ENCODE measurements around the gene GOT1.
A peak's percentile ranks its signal among the peaks of the same experiment; 100 is the strongest.

GOT1 gene

GRCh38 chr10:99430451-99431189 lies at the start of gene GOT1:
Gene GOT1, minus strand, starts transcription at chr10:99430624. Its CDS starts 59 bp downstream, at chr10:99430565.
- DNase-seq, result peak; percentile 89 to 96

DNA sequence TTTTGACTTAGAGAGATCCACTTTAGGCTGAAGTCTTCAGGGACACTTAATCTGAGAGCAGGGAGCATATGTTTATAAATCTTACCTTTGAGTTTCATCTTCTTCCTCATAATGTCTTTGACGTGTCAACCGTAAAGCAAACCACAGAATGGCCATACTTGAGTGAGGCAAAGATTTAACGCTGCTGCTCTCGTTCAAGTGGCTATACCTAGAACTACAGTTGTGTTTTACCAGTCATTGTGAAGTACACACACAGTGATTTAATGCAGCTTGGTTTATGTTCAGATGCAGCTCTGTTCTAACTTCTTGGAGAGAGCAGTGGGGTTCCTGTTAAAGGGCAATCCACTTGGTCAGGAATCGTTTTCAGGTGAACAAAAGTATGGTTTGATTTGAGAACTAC lies 39.9 kb upstream of the GOT1 start:
- DNase-seq, result no peak

DNA sequence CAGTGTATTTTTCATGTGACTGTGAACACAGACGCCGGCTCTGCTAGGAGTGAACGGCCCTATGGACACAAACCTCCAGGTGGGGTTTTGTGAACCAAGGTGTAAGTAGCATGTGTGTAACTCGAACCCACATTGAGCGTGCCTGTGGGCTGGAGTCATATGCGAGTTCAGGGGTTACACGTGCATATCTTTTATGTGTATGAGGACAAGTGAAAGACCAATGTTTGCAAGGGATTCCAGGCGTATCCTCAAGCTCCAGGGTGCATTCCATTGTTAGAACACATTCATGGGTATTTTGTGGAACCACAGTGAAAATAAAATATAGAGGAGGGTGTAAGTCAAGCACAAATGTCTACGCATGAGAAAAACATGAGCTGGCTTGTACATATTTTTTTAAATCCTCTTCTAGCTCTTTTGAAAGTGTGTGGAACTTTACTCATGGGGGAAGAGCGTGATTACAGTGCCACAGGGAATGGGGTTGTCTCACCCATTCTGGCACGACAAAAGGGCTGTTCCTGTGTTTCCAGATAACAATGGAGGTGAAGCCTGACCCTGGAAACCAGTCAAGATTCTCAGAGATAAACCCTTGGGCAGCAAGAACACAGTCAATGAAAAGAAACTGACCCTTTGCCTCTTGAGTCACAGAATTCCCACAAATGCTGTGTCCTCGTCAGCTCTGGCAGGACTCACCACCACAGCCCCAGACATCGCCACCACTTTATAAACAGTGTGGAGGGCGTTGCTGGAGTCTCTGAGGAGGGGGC lies 37.0 kb upstream of the GOT1 start:
- no peak for DNase-seq

- no peak for DNase-seq
Measured at GRCh38 chr10:99466632-99467223, 36.3 kb upstream of the GOT1 start.

DNA sequence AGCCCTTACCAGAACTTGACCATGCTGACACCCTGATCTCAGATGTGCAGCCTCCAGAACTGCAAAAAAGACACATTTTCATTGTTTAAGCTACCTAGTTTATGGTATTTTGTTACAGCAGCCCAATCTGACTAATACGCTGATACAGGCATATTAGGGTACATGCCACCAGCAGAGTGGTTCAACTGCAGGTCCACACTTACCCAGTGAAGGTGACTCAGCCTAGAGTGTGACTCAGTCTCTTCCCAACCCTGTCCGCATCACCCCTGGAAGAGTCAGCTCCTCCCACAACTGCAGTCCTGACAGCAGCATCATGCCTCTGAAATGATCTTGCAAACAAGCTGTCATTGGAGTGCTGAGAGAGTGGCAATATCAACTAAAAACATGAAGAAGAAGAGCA lies 30.8 kb upstream of the GOT1 start:
- DNase-seq, result no peak

- no peak for DNase-seq
Measured at GRCh38 chr10:99460070-99460469, 29.6 kb upstream of the GOT1 start.

GRCh38 chr10:99459217-99459616 lies 28.8 kb upstream of the GOT1 start:
- no peak for DNase-seq

DNA sequence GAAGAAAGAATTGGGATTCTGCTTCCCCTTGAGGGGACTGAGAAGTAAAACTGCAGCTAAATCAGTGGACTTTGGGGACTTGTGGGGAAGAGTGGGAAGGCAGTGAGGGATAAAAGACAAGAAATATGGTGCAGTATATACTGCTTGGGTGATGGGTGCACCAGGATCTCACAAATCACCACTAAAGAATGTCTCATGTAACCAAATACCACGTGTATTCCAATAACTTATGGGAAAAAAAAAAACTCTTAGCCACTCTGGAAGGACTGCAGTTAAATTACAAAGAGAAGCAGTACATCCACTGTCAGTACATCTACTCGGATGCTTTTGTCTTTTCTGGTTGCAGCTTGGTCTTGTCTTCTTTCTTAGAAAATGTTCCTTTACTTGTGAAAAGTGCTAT lies 27.4 kb upstream of the GOT1 start:
- no peak for DNase-seq

- no peak for DNase-seq
Measured at GRCh38 chr10:99456931-99457288, 26.5 kb upstream of the GOT1 start.

DNA sequence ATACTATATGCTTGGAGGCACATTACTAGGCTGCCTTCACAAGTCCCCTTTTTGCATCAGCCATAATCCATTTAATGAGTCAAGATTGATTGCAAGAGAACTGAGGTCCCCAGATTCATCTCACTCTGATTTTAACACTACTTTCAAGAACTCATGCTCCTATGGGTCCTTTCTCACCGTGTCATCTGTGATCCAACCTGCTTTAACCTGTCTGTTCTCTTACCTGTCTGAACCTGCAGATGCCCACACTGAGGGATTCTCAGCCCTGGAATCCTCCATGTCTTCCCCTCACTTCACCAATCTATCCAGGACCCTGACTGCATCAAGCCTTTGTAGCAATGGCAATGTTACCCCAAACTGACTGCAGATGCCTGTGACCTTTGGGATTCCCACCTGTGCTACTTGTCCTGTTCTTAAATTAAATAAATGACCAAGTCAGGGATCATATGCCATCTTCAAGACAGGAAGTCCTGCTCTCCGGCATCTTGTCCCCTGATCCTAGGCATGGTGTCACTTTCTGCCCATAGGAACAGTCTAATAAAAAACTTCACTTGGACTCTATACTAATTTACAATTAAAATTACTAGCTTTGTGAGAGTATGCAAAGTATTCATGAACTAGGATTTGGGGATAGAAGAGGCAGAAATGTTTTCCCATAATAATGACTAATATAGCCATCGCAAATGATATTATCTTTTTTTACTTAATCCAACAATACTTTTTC lies 25.9 kb upstream of the GOT1 start:
- no peak for DNase-seq

- no peak for DNase-seq
Measured at GRCh38 chr10:99451981-99452380, 21.6 kb upstream of the GOT1 start.

- no peak for DNase-seq
Measured at GRCh38 chr10:99451499-99451788, 21.0 kb upstream of the GOT1 start.

- no peak for DNase-seq
Measured at GRCh38 chr10:99450624-99451498, 20.4 kb upstream of the GOT1 start.

DNA sequence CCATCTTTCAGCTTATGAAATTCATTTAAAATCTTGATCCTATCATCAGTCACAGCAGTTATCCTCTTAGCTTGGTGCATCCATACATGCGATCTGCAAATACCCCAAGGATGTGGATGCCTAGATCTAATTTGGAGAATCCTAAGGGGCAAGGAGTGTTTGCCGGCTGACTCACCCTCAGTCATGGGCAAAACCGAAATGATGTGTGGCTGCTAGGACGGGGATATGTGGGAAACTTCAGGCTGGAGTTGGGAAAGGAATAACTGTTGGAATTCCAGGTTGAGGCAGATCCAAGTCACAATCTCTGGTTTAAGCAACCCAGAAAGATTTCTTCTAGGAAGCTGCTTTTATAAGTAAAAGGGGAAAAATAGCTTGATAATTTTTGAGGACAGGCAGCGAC lies 19.7 kb upstream of the GOT1 start:
- no peak for DNase-seq

- DNase-seq, result no peak
Measured at GRCh38 chr10:99449023-99449422, 18.6 kb upstream of the GOT1 start.

DNA sequence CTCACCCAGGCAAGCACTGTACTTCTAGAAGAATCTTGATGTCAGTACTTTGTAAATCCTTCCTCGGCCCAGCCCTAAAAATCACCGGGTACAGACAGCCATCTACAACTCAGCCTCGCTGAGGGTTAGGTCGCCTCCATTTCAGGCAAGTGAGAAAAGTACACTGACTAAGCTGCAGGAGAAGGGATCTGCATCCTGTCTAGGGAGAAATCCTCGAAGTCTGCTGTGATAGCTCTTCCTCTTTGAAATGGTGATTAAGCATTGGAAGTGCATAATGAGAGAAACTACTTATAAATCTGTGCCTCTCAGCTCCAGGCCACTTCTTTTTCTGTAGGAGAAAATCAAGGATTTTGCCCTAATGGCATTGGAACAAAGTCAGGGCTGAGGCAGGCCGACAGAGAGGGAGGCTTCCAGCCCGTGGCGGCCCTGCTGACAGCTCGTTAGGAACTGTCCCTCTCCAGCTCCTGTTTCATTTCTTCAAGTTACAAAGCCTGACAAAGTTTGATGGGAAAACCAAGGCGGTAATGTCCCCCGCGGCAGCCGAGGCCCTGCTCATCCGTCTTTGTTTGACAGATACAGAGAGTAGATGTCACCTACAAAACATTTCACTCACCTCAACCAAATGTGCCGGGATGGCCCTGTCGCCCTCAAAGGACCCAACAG lies 14.1 kb upstream of the GOT1 start:
- DNase-seq, result no peak

- no peak for DNase-seq
Measured at GRCh38 chr10:99443500-99443899, 13.1 kb upstream of the GOT1 start.

DNA sequence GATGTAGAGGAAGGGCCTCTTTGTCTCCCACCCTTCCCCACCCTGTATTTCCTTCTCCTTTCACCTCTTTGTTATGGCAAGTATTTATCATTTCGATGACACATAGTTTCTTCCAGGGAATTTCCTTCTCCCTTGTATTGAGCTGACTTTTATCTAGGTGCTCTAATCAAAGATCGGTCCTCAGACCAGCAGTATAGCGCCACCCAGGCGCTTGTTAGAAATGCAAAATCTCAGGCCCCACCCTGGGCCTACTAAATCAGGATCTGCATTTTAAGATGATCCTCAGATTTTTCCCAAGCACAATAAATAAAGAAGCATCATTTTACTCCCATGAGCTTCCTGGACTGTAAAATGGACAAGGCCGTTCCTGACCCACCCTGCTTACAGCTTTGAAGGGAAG lies 12.0 kb upstream of the GOT1 start:
- no peak for DNase-seq

DNA sequence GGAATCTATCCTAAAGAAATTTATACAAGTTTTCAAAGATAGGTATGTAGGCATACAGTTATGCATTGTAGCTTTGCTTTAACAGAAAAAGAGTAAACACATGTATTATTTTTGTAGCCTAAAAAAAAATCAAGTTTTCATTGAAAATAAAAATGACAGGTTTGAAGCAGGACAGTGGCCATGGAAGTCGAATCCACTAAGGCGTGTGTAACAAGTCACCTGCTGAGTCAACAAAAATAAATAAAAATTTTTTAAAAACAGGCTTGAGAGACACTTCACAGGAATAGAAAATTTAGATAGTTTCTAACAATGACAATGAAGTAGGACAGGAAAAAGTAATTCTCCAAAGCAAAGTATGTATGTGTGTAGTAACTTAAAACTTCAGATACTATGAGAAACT lies 8.5 kb upstream of the GOT1 start:
- no peak for DNase-seq

GRCh38 chr10:99435986-99436638 lies 5.7 kb upstream of the GOT1 start:
- DNase-seq, result no peak

GRCh38 chr10:99433378-99434020 lies 3.1 kb upstream of the GOT1 start:
- DNase-seq, result no peak
